K562 treated with DMSO at 1 percent for 48 hours (cell line): ENCODE data around the gene KRTAP2-1. TPM values are rescaled to one million over a fixed set of nuclear protein-coding genes. Genes with fewer than 3 reads are reported as not detected.

Experiments
- total RNA-seq: library from RNA; unstranded; fragments of 300-600 nt; gene quantifications from 2 replicates; pipeline ENCODE4 v1.2.3, GENCODE V29; 2022; ENCODE audit warnings: low replicate concordance; ENCODE audit errors: extremely low read depth

KRTAP2-1 gene
- total RNA-seq, result not detected in 2 replicates

GRCh38 chr17:41046735-41047465 is at the start of gene KRTAP2-1:
KRTAP2-1 (minus strand) TSS chr17:41047316; CDS start chr17:41047267, 49 bp downstream.

GRCh38 chr17:41084100-41084856 is 37.2 kb upstream of the KRTAP2-1 start, which contains the start of gene KRTAP4-7:
KRTAP4-7 (plus strand) TSS chr17:41084150; CDS start chr17:41084207, 57 bp downstream.

GRCh38 chr17:41065829-41066624 is 18.9 kb upstream of the KRTAP2-1 start, which contains the start of gene KRTAP2-4:
KRTAP2-4 (minus strand) TSS chr17:41065879; CDS start chr17:41065845, 34 bp downstream.

GRCh38 chr17:41060052-41060604 is 13.0 kb upstream of the KRTAP2-1 start, which contains the start of gene KRTAP2-3:
KRTAP2-3 (minus strand) TSS chr17:41060114; CDS start chr17:41060050, 64 bp downstream.

GRCh38 chr17:41055130-41055529 is 8.0 kb upstream of the KRTAP2-1 start, which contains the start of gene KRTAP2-2:
KRTAP2-2 (minus strand) TSS chr17:41055230; CDS start chr17:41055211, 19 bp downstream.

GRCh38 chr17:41040783-41041571 is 6.1 kb downstream of the KRTAP2-1 start, which contains the start of gene KRTAP1-1:
KRTAP1-1 (minus strand) TSS chr17:41041450; CDS start chr17:41041397, 53 bp downstream.

GRCh38 chr17:41034346-41034935 is 12.7 kb downstream of the KRTAP2-1 start, which contains the start of gene KRTAP1-3:
KRTAP1-3 (minus strand) TSS chr17:41034874; CDS start chr17:41034821, 53 bp downstream.

GRCh38 chr17:41029633-41030245 is 17.4 kb downstream of the KRTAP2-1 start, which contains the start of gene KRTAP1-4:
KRTAP1-4 (minus strand) TSS chr17:41030195; CDS start chr17:41030078, 117 bp downstream.

GRCh38 chr17:41026715-41027471 is 20.2 kb downstream of the KRTAP2-1 start, which contains the start of gene KRTAP1-5:
KRTAP1-5 (minus strand) TSS chr17:41027208; CDS start chr17:41027155, 53 bp downstream.

GRCh38 chr17:41008811-41009210 is 38.3 kb downstream of the KRTAP2-1 start, which contains the start of gene KRTAP3-1:
KRTAP3-1 (minus strand) TSS chr17:41009128; CDS start chr17:41009074, 54 bp downstream.

GRCh38 chr17:40999563-40999962 is 47.6 kb downstream of the KRTAP2-1 start, which contains the start of gene KRTAP3-2:
KRTAP3-2 (minus strand) TSS chr17:40999906; CDS start chr17:40999853, 53 bp downstream.

Other genes starting within 250 kb of the KRTAP2-1 start
- not detected in 2 replicates for gene KRT28, start 247.4 kb downstream of the KRTAP2-1 start, total RNA-seq
- gene KRT10, start 224.7 kb downstream of the KRTAP2-1 start, total RNA-seq, result not detected in 2 replicates
- not detected in 2 replicates for gene KRT12, start 180.1 kb downstream of the KRTAP2-1 start, total RNA-seq
- gene KRT20, start 162.1 kb downstream of the KRTAP2-1 start, total RNA-seq, result not detected in 2 replicates
- gene KRT23, start 109.7 kb downstream of the KRTAP2-1 start, total RNA-seq, result not detected in 2 replicates
- not detected in 2 replicates for gene KRT39, start 80.4 kb downstream of the KRTAP2-1 start, total RNA-seq
- gene KRT40, start 63.0 kb downstream of the KRTAP2-1 start, total RNA-seq, result not detected in 2 replicates
- not detected in 2 replicates for gene KRTAP3-3, start 53.2 kb downstream of the KRTAP2-1 start, total RNA-seq
- gene KRTAP3-2, start 47.4 kb downstream of the KRTAP2-1 start, total RNA-seq, result not detected in 2 replicates
- not detected in 2 replicates for gene KRTAP3-1, start 38.2 kb downstream of the KRTAP2-1 start, total RNA-seq
- gene KRTAP1-5, start 20.1 kb downstream of the KRTAP2-1 start, total RNA-seq, result not detected in 2 replicates
- gene KRTAP1-4, start 17.1 kb downstream of the KRTAP2-1 start, total RNA-seq, result not detected in 2 replicates
- gene KRTAP1-3, start 12.4 kb downstream of the KRTAP2-1 start, total RNA-seq, result not detected in 2 replicates
- not detected in 2 replicates for gene KRTAP1-1, start 5.9 kb downstream of the KRTAP2-1 start, total RNA-seq
- gene KRTAP2-2, start 7.9 kb upstream of the KRTAP2-1 start, total RNA-seq, result not detected in 2 replicates
- not detected in 2 replicates for gene KRTAP2-3, start 12.8 kb upstream of the KRTAP2-1 start, total RNA-seq
- not detected in 2 replicates for gene KRTAP2-4, start 18.6 kb upstream of the KRTAP2-1 start, total RNA-seq
- not detected in 2 replicates for gene KRTAP4-7, start 36.8 kb upstream of the KRTAP2-1 start, total RNA-seq
- not detected in 2 replicates for gene KRTAP4-8, start 50.8 kb upstream of the KRTAP2-1 start, total RNA-seq
- not detected in 2 replicates for gene KRTAP4-16, start 54.9 kb upstream of the KRTAP2-1 start, total RNA-seq
- gene KRTAP4-9, start 58.1 kb upstream of the KRTAP2-1 start, total RNA-seq, result not detected in 2 replicates
- gene KRTAP4-11, start 71.1 kb upstream of the KRTAP2-1 start, total RNA-seq, result not detected in 2 replicates
- gene KRTAP4-12, start 76.9 kb upstream of the KRTAP2-1 start, total RNA-seq, result not detected in 2 replicates
- not detected in 2 replicates for gene KRTAP4-6, start 93.2 kb upstream of the KRTAP2-1 start, total RNA-seq
- gene KRTAP4-5, start 102.5 kb upstream of the KRTAP2-1 start, total RNA-seq, result not detected in 2 replicates
- not detected in 2 replicates for gene KRTAP4-4, start 113.4 kb upstream of the KRTAP2-1 start, total RNA-seq
- gene KRTAP4-3, start 120.9 kb upstream of the KRTAP2-1 start, total RNA-seq, result not detected in 2 replicates
- not detected in 2 replicates for gene KRTAP4-2, start 130.9 kb upstream of the KRTAP2-1 start, total RNA-seq
- gene KRTAP4-1, start 137.6 kb upstream of the KRTAP2-1 start, total RNA-seq, result not detected in 2 replicates
- not detected in 2 replicates for gene KRTAP9-1, start 142.6 kb upstream of the KRTAP2-1 start, total RNA-seq
- gene KRTAP9-2, start 179.3 kb upstream of the KRTAP2-1 start, total RNA-seq, result not detected in 2 replicates
- gene KRTAP9-3, start 185.1 kb upstream of the KRTAP2-1 start, total RNA-seq, result not detected in 2 replicates
- gene KRTAP9-8, start 190.7 kb upstream of the KRTAP2-1 start, total RNA-seq, result not detected in 2 replicates
- gene KRTAP9-4, start 202.4 kb upstream of the KRTAP2-1 start, total RNA-seq, result not detected in 2 replicates
- not detected in 2 replicates for gene KRTAP9-9, start 208.1 kb upstream of the KRTAP2-1 start, total RNA-seq
- gene KRTAP9-6, start 218.1 kb upstream of the KRTAP2-1 start, total RNA-seq, result not detected in 2 replicates
- not detected in 2 replicates for gene KRTAP9-7, start 228.4 kb upstream of the KRTAP2-1 start, total RNA-seq